Measurements from ENCODE around the gene DNAAF8. TPM values are rescaled to one million over a fixed set of nuclear protein-coding genes. Genes with fewer than 3 reads are reported as not detected.

DNAAF8 gene
- total and polyA plus RNA-seq, 8 donors: 0.23 to 1.0 (median 0.58) TPM

- no peak for FAIRE-seq
- TF ChIP-seq, protein P1, sequence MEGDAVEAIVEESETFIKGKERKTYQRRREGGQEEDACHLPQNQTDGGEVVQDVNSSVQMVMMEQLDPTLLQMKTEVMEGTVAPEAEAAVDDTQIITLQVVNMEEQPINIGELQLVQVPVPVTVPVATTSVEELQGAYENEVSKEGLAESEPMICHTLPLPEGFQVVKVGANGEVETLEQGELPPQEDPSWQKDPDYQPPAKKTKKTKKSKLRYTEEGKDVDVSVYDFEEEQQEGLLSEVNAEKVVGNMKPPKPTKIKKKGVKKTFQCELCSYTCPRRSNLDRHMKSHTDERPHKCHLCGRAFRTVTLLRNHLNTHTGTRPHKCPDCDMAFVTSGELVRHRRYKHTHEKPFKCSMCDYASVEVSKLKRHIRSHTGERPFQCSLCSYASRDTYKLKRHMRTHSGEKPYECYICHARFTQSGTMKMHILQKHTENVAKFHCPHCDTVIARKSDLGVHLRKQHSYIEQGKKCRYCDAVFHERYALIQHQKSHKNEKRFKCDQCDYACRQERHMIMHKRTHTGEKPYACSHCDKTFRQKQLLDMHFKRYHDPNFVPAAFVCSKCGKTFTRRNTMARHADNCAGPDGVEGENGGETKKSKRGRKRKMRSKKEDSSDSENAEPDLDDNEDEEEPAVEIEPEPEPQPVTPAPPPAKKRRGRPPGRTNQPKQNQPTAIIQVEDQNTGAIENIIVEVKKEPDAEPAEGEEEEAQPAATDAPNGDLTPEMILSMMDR (IDR thresholded peaks at IDR 0.05): no peak
- Histone ChIP-seq H3K9me3 (no peaks in the 10 kb centered on the region), H3K27ac (no peak overlapping the region), H3K4me3 (no peak overlapping the region), H3K27me3 (no peaks in the 10 kb centered on the region), H3K4me1 (no peaks in the 10 kb centered on the region), H3K36me3 (peaks cover 0 to 17% (median 6%) of the 10 kb centered on the region in 3 donors)
- no peak for ATAC-seq
- no peak for DNase-seq
- intact Hi-C loops (cut with DNase I): no loop called here
- WGBS, 2 donors: 94 to 96% methylated on average over 14 of the region's 14 CpGs
Observed at GRCh38 chr16:4723071-4723767, 11.1 kb upstream of the DNAAF8 start.

DNA sequence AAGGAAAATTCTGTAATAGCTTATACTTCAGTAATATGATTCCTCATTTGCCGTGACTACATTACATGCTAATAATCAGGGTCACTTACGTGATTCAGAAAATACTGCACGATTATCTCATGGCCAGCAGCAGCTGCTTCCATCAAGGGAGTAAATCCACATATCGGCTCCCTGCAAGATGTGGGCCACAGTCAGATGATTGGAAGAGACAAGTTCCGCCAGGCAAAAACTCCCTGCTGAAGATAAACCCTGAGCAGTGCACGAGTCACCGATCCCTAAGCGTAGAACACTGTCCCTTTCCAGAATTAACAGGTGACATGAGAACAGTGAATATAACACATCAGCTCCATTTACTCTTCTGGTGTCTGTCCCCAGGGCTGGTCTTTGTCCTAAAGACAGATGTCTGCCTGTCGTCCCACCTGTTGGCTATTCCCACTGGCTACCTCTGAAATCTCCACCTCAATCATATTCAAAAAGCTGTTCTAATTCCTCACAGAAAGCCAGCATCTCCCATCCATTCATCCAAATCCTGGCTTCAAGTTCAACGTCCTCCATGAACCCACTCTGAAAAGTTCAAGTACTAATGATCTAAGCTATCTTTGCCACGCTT, 9.6 kb upstream of the DNAAF8 start:
- intact Hi-C loops (cut with DNase I): no loop called here
- Histone ChIP-seq H3K9me3 (no peaks in the 10 kb centered on the region), H3K27ac (no peak overlapping the region), H3K4me1 (no peaks in the 10 kb centered on the region), H3K36me3 (peaks cover 0 to 23% (median 6%) of the 10 kb centered on the region in 3 donors), H3K4me3 (no peak overlapping the region), H3K27me3 (no peaks in the 10 kb centered on the region)
- no peak for ATAC-seq
- peak in 1 of 6 donors; percentile 5 for DNase-seq
- FAIRE-seq: no peak
- WGBS, 2 donors: 87 to 91% methylated on average over 11 of the region's 11 CpGs
- TF ChIP-seq, protein P1 (IDR thresholded peaks at IDR 0.05): no peak

DNA sequence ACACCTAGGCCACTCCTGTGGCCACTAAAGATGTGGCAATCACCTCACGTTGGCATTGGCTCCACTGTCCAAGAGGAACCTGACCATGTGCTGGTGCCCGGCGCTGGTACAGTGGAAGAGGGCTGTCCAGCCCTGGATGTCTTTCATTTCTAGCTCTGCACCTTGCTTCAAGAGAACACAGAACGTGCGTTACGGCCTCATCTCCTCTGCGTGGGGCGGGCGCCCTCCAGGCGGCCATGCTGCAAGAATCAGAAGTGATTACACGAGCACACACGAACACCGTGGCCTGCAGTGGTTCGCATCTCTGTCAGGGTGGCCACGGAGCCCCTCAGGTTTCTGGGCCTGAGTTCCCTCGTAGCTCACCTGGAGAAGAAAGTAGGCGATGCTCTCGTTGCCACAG, 7.7 kb upstream of the DNAAF8 start:
- Histone ChIP-seq H3K27me3 (no peaks in the 10 kb centered on the region), H3K4me1 (no peaks in the 10 kb centered on the region), H3K9me3 (no peaks in the 10 kb centered on the region), H3K27ac (no peak overlapping the region), H3K36me3 (peaks cover 0 to 23% (median 6%) of the 10 kb centered on the region in 3 donors), H3K4me3 (no peak overlapping the region)
- TF ChIP-seq, protein P1 (IDR thresholded peaks at IDR 0.05): no peak
- FAIRE-seq (no peak), ATAC-seq (no peak), DNase-seq (peak in 1 of 6 donors; percentile 22)
- WGBS, 2 donors: 90 to 92% methylated on average over 18 of the region's 18 CpGs
- intact Hi-C loops (cut with DNase I): no loop called here

DNA sequence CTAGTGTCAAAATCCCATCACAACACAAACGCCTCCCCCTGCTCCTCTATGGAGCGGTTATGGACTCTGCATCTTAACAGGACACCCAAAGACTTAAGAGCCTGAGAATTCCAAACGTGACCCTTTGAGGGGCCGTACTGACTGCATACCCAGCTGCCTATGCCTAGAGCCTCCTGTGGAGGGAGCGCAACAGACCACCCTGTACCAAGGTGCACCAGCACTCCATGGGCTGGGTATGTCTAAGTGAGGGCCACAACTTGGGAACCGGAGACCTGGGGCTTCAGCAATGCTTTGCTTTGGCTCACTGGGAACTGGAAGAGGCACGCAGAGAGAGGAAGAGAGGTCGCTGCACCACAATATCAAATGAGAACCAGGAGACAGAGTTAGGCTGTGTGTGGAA, 5.7 kb upstream of the DNAAF8 start:
- TF ChIP-seq, protein P1 (IDR thresholded peaks at IDR 0.05): no peak
- DNase-seq (peak in 1 of 6 donors; percentile 15), FAIRE-seq (no peak), ATAC-seq (no peak)
- WGBS, 2 donors: 93 to 94% methylated on average over 8 of the region's 8 CpGs
- intact Hi-C loops (cut with DNase I): no loop called here
- H3K4me3 ChIP-seq: no peak overlapping the region
- H3K9me3 ChIP-seq: no peaks in the 10 kb centered on the region
- H3K4me1 ChIP-seq: no peaks in the 10 kb centered on the region
- H3K27me3 ChIP-seq: no peaks in the 10 kb centered on the region
- H3K27ac ChIP-seq: no peak overlapping the region
- H3K36me3 ChIP-seq: peaks cover 0 to 23% (median 6%) of the 10 kb centered on the region in 3 donors

DNA sequence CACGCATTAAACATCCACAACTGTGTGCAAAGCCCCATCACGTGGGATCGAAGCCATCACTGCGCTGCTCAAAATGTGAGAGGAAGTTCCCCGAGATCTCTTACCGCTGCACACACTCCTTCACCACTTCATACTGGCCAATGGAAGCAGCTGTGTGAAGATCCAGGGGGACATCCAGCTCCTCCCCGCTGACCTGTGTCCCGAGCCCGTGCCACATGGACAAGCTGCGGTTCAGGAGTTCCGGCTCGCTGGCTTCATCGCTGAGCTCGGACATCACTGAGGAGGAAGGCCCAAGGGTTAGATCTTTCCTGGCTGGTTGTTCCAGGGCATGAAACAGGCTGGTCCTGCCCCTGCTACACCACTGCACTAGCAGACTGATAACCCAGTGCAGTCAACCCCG, 4.5 kb upstream of the DNAAF8 start:
- Histone ChIP-seq H3K27me3 (no peaks in the 10 kb centered on the region), H3K4me1 (no peaks in the 10 kb centered on the region), H3K9me3 (no peaks in the 10 kb centered on the region), H3K27ac (no peak overlapping the region), H3K36me3 (peaks cover 0 to 23% (median 6%) of the 10 kb centered on the region in 3 donors), H3K4me3 (no peak overlapping the region)
- FAIRE-seq: no peak
- 90 to 92% methylated on average over 15 of the region's 15 CpGs for WGBS, 2 donors
- intact Hi-C loops (cut with DNase I): no loop called here
- peak in 1 of 6 donors; percentile 26 for DNase-seq
- ATAC-seq: no peak
- TF ChIP-seq, protein P1 (IDR thresholded peaks at IDR 0.05): no peak

Data from pancreas (tissue), 10 donors.